ENCODE measurements around the gene GOLIM4.

The GOLIM4 gene

DNA sequence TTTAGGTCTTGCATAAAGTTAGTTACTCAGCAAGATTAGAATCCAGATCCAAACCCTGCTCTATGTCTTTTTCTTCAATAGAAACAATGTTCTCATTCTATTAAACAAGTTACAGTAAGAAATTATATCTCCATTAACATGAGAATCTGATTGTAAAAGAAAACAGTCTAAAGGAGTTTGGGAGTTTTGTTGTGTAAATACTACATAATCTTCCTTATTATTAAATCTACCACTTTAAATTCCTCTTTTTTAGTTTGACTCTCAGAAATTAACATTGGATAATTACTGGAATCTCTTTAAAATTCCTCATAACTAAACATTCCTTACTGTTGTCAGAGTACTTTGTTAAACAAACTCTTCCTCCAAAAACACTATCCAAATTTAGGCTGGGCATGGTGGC, 1.7 kb upstream of the GOLIM4 start:
- FAIRE-seq: no peak

DNA sequence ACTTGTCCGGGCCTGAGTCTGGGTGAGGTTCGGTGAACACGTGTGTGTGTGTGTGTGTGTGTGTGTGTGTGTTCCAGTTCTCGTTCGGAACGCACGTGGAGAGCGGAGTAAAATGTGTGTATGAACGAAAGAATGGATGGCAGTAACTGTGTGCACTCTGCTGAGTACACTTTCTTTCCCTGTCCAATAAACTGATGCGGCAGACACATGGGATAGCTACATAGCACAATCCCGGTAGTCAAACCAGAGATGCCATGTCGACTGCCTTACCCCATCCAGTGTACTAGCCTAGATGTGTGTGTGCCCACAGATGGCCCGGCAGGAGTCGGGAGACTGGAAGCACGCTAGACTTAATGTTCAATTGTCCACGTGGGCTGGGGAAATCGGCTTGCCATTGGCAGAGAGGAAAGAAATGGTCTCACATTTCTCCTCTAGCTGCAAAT, 507 bp upstream of the GOLIM4 start:
- no peak for FAIRE-seq

DNA sequence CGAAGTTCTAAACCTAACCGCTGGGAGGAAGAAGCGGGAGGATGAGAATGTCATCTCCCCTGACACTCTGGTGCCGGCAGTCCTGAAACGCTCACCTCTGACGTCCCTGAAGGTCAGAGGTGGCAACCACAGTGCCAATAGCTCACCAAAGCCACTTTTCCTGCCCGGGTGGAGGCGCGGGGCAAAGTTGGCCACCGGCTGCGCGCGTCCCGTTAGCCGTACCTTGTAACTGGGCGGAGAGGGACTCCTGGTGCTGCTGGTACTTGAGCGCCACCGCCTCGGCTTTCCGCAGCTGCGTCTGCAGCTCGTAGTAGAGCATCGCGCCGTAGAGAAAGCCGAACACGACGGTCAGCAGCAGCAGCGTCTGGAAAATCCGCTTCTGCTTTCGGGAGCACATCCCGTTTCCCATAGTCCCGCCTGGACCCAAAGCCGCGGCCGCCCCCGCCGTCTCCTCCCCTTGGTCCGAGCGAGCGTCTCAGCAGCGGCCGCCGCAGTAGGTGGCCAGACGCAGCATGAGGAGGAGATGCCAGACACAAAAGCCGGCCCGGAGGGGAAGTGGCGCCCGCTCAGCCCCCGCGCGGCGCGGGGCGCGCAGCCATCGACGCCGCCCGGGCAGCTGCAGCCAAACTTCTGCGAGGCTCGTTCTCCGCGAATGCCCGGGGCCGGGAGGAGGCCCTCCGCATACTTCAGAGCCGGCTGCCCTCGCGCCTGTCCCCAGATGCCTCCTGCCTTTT, 680 bp downstream of the GOLIM4 start:
- no peak for FAIRE-seq

DNA sequence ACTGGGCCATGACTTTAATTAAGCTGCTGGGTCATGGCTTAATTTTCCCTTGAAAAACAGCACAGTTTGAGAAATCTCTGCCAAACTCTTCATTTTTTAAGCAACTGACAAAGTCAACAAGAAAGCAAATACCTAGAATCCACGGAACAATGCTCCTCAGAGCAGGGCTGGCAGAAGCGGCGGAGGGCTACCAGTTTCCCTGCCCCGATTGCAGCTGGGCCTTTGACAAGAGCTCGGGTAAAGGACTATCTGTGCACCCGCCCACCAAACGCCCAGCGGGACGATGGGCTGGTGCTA, 1.2 kb downstream of the GOLIM4 start:
- no peak for FAIRE-seq

DNA sequence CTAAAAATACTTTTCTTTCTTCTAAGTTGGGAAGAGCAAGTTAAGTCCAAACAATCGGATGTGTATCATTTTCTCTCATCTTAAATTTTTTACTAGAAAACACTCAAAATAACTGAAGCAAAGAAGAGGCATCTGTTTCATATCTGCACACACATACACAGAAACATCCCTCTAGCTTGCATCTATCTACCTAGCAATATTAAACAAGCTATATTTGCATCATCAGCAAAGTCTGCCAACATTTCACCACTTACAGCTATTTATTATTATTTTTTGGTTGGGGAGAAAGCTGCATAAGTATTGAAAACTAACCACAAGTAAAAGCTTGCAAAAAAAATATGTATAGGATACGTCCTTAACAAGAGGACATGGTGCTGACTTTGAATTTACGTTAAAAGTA, 1.9 kb downstream of the GOLIM4 start:
- FAIRE-seq: no peak

DNA sequence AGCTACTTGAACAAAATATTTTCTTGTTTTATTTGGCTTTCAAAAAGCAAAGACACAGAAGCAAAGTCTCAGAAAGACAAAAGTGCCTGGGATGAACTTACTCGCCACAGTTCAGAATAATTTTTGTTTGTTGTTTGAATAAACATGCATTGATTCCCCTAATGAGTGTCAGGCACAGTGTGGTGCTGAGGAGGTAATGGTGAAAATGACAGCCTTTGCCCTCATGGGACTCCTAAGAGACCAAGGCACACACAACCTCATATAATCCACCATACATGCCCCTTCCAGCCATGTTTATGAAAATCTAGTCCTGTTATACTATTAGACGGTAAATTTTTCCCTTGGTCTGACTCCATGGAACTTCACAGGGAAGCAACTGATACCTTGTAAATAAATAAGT, 2.5 kb downstream of the GOLIM4 start:
- FAIRE-seq: no peak

DNA sequence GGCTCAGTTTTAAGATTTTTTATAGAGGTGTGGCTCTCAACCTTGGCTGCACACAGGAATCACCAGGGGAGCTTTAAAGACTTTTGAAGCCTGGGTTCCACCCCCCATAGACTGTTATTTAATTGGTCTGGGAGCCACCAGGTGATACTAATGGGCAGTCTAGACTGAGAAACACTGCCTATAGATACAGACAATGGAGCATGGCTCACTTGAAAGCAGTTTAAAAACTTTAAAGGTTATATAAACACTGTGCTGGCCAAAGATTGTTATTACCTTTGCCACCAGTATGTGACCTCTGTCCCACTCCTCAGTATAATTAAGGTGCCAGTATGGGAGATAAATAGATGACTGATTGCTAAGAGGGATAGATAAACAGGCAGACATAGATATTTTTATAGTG, 3.8 kb downstream of the GOLIM4 start:
- FAIRE-seq: no peak

DNA sequence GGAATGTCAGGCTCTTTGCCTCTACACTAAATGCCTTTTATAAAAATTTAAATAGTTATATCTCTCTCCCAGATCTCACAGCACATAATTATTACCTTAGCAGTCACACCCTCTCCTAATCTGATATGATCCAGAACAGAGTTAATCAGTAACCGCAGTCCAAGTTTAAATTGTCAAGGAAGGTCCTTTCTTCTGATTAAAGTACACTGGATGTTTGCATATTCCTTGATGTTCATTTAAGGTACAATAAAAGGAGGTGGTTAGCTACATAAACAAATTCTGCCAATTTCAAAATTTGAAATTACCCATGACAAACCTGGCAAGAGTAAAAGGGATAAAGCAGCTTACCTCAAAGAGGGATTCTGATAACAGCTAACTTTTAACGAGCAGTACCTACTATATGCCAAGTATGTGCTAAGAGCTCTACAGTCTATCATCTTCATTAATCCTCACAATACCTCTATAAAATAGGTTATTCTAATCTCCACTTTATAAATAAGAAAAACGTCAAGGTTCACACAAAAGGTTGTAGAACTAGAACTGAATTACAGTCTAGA, 4.3 kb downstream of the GOLIM4 start:
- no peak for FAIRE-seq

DNA sequence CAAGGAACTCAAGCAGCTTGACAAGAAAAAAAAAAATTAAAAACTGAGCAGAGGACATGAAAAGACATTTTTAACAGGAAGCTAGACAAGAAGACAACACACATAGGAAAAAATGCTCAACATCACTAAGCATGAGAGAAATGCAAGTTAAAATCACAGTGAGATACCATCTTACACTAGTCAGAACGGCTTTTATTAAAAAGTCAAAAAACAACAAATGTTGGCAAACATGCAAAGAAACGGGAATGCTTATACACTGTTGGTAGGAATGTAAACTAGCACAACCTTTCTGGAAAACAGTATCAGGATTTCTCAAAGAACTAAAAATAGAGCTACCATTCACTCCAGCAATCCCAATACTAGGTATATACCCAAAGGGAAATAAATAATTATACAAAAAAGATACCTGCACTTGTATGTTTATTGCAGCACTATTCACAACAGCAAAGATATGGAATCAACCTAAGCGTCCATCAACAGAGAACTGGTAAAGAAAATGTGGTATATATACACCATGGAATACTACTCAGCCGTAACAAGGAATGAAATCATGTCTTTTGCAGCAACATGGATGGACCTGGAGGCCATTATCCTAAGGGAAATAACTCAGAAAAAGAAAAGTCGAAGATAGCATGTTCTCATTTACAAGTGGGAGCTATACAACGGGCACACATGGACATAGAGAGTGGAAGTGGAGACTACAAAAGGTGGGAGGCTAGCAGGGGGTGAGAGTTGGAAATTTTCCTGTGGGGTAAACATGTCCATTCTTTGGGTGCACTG, 5.2 kb downstream of the GOLIM4 start:
- no peak for FAIRE-seq

DNA sequence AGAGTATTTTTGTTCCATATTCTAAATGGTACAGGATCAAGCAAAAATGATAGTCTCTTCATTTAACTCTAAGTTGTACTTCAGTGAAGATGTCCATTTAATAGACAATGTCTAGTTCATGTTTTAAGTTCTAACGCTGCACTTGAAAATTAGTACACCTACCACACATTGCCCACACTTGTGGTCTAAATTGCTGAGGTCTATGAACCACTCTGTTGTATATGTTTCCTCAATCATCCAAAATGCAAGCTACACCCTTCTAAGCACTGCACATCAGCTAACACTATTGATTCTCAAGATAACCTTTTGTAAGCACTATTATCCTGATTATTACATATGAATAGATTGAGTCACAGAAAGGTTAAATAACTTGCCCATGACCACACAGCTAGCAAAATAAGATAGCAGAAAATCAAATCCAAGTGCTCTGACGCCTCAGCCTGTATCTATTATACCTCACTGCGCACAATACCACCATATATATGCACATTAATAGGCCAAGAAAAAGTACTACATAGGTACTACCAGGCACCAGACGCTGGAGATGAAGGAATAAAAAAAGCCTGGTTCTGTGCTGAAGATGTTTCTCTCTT, 6.4 kb downstream of the GOLIM4 start:
- FAIRE-seq: no peak

DNA sequence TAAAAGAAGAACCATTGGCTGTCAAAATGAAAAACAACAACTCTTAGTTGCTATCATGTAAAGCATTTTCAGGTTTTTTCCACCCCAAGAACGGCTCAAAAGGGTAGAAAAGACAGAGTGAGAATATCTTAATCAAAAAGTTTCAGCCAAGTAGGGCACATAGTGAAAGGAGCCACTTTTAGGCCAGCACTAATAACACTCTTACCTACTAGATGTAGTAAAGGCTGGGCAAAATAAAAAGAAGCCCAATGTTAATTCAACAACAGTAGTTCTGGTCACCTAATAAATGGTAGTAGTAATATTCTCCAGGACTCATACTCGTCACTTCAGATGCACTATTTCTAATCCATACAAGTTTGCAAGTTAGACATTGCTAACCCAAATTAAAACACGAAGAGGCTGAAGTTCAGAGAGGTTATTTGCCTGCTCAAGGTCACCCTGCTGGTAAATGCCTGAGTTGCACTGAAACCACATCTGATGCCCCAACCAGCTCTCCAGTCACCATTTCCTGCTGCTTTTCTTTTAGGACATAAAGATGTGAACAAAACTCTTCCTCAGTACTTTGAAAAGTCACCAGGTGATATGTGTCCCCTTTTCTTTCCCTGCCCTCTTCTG, 7.5 kb downstream of the GOLIM4 start:
- FAIRE-seq: no peak

DNA sequence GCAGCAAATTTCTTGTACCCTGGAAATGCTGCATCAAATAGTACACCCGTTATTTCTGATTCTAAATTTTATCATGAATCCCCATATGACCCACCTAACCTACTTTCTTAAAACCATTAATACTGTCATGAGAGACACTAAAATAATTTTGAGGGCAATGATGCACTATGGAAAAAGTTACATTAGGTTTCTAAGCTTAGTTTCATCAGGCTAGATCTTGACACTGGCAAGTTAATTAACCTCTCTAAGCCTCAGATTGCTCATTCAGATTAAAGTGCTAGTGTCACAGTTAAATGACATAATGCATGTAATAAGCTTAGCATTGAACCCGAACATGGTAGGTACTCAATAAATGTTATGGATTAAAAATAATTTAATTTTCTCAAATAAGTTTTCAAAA, 8.2 kb downstream of the GOLIM4 start:
- no peak for FAIRE-seq

DNA sequence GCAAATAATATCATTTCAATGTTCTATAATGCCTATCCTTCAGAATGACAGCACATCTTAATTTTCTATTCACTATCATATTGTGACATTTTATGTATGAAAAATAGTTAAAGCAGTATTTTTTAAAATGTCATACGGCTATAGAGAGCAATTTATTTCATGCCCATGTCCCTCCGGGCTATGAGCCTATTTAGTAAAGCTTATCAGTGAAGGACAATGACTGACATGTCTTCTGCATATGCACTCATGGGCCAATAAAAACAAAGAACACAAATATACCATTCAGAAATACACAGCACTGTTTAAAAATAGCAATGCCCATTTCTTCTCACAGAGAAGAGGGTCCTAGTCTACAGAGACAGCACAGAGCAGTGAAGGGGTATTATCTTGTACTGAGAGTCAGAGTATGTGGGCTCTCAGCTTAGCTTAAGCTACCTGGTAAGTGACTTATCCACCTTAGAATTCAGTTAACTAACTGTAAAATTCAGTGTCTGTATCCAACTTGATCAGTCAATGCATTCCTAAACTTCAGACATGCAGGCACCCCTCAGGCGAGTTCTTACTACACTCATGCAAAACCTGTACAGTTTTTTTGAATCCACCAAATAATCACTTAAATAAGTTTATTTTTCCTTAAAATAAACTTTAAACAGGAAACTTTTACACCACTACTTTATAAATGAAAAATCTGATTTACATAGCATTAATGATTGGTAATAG, 9.0 kb downstream of the GOLIM4 start:
- FAIRE-seq: no peak

DNA sequence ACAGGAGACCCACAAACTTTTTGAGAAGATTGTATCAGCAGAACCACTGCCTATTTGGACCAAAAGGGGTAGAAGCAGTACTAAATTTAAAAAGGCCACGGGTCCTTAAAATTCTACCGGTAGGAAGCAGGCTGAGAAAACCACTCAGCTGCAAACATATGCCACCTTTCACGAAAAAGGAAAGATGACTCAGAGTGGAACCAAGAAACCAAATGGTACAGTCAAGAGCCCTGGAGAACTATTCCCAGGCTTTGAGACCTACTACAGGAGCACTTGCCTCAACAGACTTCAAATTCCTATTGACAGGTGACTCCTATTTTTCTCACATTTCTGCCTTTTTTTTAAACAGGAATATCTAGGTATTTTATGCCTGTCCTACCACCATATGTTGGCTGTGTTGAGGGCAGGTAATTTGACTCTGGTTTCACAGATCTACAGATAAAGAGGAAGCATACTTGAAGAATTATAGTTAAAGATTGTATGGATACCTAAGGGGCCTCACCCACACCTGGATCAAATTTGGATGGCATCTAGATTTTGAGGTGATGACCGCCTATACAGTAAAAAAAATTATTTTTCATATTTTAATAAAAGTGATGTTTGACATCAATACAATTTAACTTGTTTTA, 10.1 kb downstream of the GOLIM4 start:
- FAIRE-seq: no peak

DNA sequence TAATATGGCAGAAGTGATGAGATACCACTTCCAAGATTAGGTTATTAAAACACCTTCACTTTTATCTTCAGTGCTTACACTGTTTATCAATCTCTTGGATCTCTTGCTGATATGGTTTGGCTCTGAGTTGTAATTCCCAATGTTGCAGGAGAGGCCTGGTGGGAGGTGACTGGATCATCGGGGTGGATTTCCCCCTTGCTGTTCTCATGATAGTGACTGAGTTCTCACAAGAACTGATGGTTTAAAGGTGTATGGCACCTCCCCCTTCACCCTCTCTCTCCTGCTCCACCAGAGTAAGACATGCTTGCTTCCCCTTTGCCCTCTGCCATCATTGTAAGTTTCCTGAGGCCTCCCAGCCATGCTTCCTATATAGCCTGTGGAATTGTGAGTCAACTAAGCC, 11.8 kb downstream of the GOLIM4 start:
- no peak for FAIRE-seq

DNA sequence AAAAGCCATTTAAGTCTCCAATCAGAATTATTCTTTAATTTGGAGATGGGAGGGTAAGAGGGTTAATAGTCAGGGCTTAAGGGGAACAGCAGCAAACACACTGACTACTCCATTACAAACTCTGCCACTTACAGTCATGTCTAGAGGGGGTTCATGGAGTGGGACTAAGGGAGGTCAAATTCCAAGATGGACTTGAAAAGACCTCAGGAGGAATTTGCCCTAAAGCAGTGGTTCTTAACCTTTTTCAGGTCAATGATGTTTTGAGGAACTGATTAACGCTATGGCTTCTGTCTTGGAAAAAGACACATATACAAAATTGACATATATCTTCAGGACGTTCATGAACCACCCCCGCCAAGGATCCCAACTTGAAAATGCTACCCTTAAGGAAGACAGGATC, 13.9 kb downstream of the GOLIM4 start:
- FAIRE-seq: no peak

DNA sequence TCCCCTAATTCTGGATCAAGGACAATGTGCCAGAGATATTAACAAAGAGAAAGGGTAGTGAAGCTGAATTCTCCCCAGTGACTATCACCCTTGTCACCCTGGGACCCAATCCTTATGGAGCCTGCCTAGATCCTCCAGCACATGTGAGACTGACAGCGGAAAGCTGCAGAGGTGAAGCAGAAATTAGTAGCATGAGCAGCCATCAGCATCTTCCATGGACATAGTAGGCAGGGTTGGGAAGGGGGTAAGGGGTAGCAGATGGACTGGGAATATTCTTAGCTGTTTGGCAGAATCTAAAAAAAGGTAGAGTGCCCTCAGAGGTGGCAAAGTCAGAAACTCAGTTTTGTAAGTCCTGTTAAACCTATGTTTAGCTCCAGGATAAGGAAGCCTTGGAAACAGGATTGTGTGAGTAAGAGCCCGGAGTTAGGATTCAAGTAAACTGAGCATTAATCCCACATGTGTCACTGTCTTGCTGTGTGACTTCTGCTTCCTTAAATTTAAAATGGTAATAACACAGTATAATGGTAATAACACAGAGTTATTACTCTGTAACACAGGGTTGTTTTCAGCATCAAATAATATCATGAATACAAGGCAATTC, 14.5 kb downstream of the GOLIM4 start:
- FAIRE-seq: no peak

DNA sequence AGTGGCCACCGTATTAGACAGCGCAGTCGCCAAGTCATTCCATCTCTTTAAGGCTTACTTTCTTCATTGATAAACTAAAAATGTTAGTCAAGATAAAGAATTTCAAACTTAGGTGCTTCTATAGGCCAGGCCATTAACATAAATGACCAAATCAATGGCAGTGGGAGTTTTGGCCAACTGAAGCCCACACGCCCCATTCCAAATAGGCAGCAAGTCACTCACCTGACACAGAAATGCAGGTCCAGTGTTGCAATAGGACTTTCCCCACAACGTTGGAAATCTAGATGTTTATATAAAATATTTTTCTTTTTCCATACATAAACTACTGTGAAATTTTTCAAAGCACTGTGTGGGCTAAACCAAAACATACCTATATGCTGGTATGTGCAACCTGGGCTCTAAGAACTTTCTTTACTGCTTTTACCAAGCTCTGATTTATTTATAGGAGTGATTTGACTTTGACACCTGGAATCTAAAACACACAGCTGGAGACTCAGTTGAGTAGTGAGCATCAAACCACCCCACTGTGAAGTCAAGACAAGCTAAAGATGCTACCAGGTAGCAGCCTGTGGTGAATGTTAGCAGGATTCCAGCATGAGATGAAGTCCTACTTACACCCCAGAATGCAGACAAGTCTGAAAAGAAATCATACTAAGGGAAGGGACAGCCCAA, 15.1 kb downstream of the GOLIM4 start:
- no peak for FAIRE-seq

DNA sequence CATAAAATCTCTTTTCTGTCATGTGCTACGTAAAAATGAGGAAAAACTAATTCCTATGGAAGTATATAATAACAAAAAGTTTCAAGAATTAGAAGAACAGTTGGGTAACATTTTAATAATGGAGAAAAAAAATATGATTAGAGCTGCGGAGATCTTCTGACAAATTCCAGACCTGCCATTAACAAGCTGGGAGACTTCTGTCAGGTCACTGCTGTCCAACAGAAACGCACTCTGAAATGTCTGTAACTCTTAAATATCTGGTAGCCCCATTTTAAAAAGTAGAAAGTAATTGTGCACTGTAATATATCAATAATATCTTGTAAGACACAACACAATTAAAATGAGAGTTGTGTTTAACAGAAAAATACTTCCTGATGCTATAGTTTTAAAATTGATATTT, 15.7 kb downstream of the GOLIM4 start:
- FAIRE-seq: no peak

DNA sequence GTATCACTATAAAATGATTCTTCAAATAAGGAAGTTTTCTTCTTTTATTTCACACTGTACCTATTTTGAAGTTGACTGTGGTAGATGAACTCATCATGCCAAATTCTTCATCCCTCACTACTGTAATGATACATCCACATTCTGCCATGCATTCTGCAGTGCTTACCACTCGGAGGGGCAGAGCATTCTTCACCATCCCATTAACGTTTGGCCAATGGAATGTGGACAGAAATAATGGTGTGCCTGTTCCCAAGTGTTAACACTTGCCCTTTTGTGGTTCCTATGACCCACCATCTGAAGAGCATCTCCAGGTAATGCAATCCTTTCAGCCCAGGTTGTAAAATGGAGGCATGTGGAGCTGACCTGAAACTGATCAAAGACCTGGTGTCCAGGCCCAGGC, 18.6 kb downstream of the GOLIM4 start:
- FAIRE-seq: no peak

All from endometrium (tissue), 2 donors.